ENCODE results near the gene MDM2. TPM values are rescaled to one million over a fixed set of nuclear protein-coding genes. Genes with fewer than 3 reads are reported as not detected.

The MDM2 gene
- polyA plus RNA-seq, 1 of the 3 experiments (the other 2 are of a cell fraction), result 21.5 TPM

GRCh38 chr12:68790081-68790951 is 17.7 kb upstream of the MDM2 start:
- POLR2A ChIA-PET, result no interaction called here

More at GRCh38 chr12:68790081-68790951, 17.7 kb upstream of the MDM2 start:
- Histone ChIP-seq H3F3A (replicated peaks; ENCODE audit: insufficient read depth) (peaks cover 10% of the 10 kb centered on the region), H4K20me1 (ENCODE audit: insufficient read depth) (no peaks in the 10 kb centered on the region), H3K27me3 (ENCODE audit: insufficient read depth) (no peaks in the 10 kb centered on the region), H3K36me3 (replicated peaks in 1 of 2; ENCODE audit: control insufficient read depth in 1 of 2, insufficient read depth in 2 of 2, low read length in 1 of 2) (no peaks in the 10 kb centered on the region), H3K9me2 (no peaks in the 10 kb centered on the region), H3K4me1 (ENCODE audit: control insufficient read depth in 1 of 2, insufficient read depth in 2 of 2, low read depth in 1 of 2, low read length in 1 of 2) (no peaks in the 10 kb centered on the region), H3K79me2 (ENCODE audit: insufficient read depth) (no peaks in the 10 kb centered on the region), H3K27ac (ENCODE audit: low read depth in 2 of 2, low read length in 1 of 2) (no peak overlapping the region), H3K9ac (no peak overlapping the region), H3K4me2 (no peak overlapping the region), H2AFZ (ENCODE audit: low read depth) (no peak overlapping the region), H3K4me3 (ENCODE audit: low read depth in 2 of 2, low read length in 1 of 2) (no peak overlapping the region), H3K9me3 (no peaks in the 10 kb centered on the region)
- no peak for TF ChIP-seq RFX5 (IDR thresholded peaks at IDR 0.05; ENCODE audit: low read length)
- no peak for TF ChIP-seq NFIC (IDR thresholded peaks at IDR 0.05; ENCODE audit: borderline replicate concordance)
- no peak for TF ChIP-seq GABPA (IDR thresholded peaks at IDR 0.05; ENCODE audit: low read depth)
- no peak for TF ChIP-seq TAF1 (IDR thresholded peaks at IDR 0.05; ENCODE audit: borderline replicate concordance, low read depth, low read length)
- no peak for TF ChIP-seq RXRA (IDR thresholded peaks at IDR 0.05; ENCODE audit: borderline replicate concordance, low read depth)
- no peak for TF ChIP-seq FOSL2 (IDR thresholded peaks at IDR 0.05; ENCODE audit: borderline replicate concordance, low read depth)
- TF ChIP-seq MXI1 (IDR thresholded peaks at IDR 0.05; ENCODE audit: low read depth, low read length), result no peak
- no peak for TF ChIP-seq CHD2 (IDR thresholded peaks at IDR 0.05; ENCODE audit: low read length, partially characterized antibody)
- TF ChIP-seq TEAD4 (IDR thresholded peaks at IDR 0.05; ENCODE audit: borderline replicate concordance, insufficient read depth), result no peak
- TF ChIP-seq GATA2 (CRISPR knock-in tag; IDR thresholded peaks at IDR 0.05), result no peak
- TF ChIP-seq POLR2AphosphoS5 (IDR thresholded peaks at IDR 0.05; ENCODE audit: low read depth, low read length), result no peak
- no peak for TF ChIP-seq RCOR1 (IDR thresholded peaks at IDR 0.05; ENCODE audit: low read length)
- no peak for TF ChIP-seq REST (IDR thresholded peaks at IDR 0.05; ENCODE audit: low read depth, low read length)
- no peak for TF ChIP-seq YY1 (IDR thresholded peaks at IDR 0.05; ENCODE audit: low read depth)
- no peak for TF ChIP-seq FOXJ3 (CRISPR knock-in tag; IDR thresholded peaks at IDR 0.05)
- no peak for TF ChIP-seq IRF3 (IDR thresholded peaks at IDR 0.05; ENCODE audit: low read depth, low read length)
- no peak for TF ChIP-seq SIN3A (IDR thresholded peaks at IDR 0.05; ENCODE audit: borderline replicate concordance, low read depth, low read length)
- TF ChIP-seq MAX (IDR thresholded peaks at IDR 0.05; ENCODE audit: low read depth), result no peak
- CTCF ChIA-PET, result no interaction called here
- WGBS (ENCODE audit: low lambda C conversion rate), result 98% methylated on average over 13 of the region's 13 CpGs
- no peak for DNase-seq

Data from SK-N-SH (cell line).